ENCODE data around the gene CLIP4.

CLIP4 gene

DNA sequence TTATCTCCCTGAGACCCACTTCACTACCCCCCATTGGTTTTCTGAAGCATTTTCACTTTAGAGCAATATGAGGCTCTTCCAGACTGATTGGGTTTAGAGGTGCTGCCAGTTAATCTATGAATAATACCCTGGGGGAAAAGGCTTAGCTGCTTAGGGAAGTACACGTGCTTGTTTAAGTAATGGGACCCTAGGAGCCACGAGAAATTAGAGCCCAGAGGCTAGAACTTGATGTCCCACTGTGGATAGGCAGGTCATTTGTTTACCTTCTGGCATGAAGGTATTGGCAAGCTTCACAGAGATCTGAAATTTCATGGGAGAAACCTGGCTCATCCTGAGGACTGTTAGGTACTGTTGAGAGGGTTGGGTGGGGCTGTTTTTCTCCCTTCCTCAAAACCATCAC, 59.7 kb downstream of the CLIP4 start:
- intact Hi-C loops (cut with DNase I), result no loop called here
- DNase-seq, result no peak

DNA sequence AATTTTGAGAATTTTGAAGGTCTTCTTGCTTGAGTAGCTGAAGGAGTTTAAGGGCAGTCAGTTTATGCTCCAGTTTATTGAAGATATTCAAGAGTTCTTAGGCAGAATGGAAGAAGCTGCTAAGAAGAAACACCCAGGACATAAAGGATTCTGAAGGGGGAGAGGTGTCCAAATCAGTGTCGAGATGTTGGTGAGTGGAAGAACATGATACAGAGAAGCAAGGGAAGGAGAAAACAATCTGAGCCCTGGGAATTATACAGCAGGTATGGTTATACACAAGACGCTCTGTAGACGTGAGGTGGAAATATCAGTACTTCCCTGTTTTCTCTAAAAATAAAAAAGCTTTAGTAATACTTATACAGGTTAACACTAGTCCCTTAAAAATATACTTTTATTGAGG, 60.1 kb downstream of the CLIP4 start:
- intact Hi-C loops (cut with DNase I), result no loop called here
- no peak for DNase-seq

DNA sequence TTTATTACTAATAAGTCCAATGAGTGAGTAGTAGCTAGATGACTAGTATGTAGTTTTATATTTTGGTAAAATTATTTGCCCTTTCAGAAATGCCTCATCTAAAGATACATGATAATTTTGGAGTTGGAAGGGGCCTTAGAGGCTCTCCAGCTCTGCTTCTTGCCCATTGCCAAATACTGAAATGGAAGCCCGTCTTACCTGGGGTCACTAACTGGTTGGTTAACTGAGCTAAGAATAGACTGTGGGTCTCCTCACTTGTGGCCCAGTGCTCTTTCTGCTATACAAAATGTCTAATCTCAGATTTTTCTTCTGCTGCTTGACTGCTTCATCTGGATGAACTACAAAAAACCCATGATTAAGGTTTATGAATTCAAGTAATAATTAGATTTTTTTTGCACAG, 67.1 kb downstream of the CLIP4 start:
- DNase-seq, result no peak
- intact Hi-C loops (cut with DNase I), result no loop called here

DNA sequence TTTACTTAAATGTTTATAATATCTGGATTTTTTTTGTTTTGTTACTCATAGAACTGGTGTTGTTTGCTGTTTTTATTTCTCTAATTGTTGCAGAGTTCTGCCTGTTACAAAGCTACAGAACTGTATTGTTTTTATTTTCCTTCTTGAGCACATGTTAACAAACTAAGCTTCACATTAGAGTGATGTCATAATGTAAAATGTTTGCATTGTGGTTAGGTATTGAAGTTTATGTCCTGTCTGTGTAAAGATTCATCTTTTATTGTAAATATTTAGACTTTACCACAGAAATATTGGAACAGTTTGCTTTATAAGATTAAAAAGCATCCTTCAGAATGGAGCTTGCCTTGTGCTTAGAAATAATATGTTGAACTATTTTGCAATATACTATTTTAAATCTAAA, 67.7 kb downstream of the CLIP4 start:
- no peak for DNase-seq
- intact Hi-C loops (cut with DNase I), result no loop called here

DNA sequence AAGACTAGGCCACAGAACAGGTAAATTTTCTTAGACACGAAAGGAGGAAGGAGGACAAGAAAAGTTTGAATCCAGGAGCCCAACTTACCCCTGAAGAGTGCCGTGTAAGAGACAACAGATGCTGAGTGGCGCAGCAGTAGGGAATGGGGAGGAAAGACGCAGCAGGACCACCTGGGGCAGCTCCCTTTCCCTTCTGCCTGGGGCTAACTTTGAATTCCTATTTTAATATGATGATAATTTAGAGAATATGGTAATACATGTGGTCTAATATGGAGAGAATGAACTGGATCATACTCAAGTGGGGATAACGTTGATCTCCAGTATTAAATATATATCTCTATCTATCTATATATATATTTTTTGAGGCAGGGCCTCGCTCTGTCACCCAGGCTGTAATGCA, 69.3 kb downstream of the CLIP4 start:
- DNase-seq, result no peak
- intact Hi-C loops (cut with DNase I), result no loop called here

DNA sequence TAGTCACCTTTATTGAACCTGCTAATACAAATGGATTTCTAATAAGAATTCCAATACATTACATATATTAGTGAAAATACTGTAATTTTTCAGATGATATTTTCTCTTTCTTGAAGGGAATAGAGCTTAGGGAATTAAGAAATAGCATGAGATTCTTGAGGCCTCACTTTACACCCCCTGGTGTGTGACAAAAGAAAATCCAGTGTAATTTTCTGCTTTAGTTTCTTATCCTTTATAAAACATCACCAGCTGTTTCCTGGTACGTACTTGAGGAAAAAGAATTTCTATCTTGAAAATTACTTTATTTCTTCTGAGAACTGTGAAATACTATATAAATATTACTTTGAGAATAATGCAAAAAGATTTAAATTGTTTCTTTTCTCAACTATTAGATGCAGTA, 71.6 kb downstream of the CLIP4 start:
- intact Hi-C loops (cut with DNase I), result no loop called here
- no peak for DNase-seq

DNA sequence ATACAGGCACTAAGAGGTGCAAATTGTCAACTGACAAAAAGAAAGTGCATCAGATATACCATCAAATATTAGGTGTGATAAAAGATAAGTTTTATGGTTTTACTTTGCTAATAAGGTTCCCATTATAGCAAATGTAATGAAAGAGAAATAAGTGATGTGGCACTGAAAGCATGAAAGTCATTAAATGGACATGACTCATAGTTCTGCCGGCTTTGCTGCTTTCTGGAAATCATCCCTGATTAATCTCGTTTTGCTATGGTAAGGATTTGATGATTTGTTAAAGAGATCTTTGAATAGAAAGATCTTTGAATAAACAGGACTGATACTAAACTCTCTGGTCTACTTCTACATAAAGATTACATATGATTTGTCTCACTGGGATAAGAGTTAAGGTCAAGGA, 72.7 kb downstream of the CLIP4 start:
- intact Hi-C loops (cut with DNase I), result no loop called here
- no peak for DNase-seq

DNA sequence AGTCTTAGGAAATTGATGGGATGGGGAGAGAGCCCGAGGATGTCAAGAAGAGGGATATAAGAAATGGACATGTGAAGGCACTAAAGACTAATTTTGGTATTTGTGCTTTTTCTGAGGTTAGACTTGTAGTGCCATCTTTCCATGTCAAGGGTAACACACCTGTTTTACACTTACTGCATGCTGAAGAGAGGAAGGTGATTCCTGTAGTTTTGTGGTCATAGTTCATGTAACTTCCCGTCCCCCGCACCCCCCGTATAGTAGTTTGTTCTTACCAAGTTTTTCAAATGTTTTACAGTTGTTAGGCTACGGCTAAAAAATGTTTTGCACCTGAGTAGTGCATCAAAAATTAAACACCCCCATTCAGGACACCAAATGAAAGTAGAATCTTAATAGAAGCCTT, 73.8 kb downstream of the CLIP4 start:
- intact Hi-C loops (cut with DNase I), result no loop called here
- no peak for DNase-seq

DNA sequence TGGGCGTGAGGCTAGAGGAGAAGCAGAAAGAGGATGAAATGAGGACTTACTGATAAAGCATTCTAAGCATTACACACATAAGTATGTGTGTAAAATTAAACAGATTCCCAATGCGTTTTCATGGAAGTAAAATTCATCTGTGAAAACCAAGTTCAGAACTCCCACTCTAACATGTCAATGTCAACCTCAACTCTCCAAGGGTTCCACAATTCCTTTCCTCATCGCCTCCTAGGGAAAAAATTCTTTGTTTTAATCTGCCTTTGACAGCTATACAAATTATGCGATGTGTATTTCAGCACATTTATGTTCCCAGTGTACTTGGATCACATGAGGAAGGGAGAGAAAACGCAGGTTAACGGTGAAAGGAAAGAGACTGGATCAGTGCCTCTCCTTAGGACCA, 76.6 kb downstream of the CLIP4 start:
- DNase-seq, result no peak
- intact Hi-C loops (cut with DNase I), result loop anchor here (10.0 kb wide), 1 partner anchor 127 kb away; no protein-coding TSS in a partner anchor

DNA sequence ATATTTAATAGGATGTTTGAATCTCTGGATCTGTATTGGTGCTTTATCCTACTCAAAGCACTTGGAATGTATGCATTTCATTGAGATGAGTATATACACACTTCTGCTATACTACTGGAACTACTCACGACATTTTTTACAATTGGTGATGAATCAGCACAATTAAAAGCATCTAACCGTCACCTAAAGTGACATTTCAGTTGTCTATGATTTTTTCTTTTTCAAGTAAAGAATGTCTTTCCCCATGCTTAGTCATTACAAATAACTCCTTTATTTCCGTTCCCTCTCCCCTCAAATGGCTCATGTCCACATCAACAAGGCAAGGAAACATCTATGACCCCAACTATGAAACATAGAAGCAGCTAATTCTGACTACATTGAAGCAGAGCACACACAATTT, 77.3 kb downstream of the CLIP4 start:
- intact Hi-C loops (cut with DNase I), result loop anchor here (10.0 kb wide), 1 partner anchor 128 kb away; no protein-coding TSS in a partner anchor
- no peak for DNase-seq

DNA sequence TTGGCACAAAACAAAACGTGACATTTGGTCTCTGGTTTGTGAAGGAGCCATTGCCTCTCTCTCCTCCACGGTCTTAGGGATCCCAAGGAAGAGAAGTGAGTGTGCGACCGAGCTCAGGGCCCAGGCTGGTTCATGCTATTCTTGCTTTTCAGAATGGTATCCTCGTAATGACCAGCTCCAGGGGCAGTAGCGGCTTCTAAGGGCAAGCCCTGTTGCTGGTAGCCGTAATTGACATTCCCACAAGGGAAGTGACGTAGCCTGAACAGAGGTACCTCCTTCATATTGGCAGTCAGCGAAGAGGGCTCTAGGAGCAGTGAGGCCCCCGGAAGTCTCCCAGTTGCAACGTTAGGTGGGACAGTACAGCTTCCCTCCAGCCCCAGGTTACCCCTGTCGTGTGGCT, 77.9 kb downstream of the CLIP4 start:
- DNase-seq, result no peak
- intact Hi-C loops (cut with DNase I), result loop anchor here (10.0 kb wide), 1 partner anchor 128 kb away; no protein-coding TSS in a partner anchor

DNA sequence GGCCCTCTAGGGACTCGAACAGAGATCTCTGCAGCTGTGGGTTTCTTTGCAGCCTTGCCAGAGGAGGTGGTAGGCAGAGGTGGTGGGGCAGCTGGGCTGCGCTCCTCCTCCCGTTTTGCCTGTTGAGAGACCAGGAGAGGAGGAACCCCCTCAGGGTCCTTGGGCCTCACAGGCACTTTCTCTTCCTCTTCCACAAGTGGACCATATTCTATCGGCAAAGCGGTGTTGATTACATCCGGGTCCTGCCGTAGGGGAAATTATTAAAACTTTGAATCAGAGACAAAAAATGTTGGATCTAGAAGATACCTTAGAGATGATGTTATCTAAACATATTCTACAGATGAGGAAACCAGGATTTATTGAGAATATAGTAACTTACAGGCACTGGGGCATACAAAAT, 78.5 kb downstream of the CLIP4 start:
- intact Hi-C loops (cut with DNase I), result loop anchor here (10.0 kb wide), 1 partner anchor 129 kb away; no protein-coding TSS in a partner anchor
- no peak for DNase-seq

DNA sequence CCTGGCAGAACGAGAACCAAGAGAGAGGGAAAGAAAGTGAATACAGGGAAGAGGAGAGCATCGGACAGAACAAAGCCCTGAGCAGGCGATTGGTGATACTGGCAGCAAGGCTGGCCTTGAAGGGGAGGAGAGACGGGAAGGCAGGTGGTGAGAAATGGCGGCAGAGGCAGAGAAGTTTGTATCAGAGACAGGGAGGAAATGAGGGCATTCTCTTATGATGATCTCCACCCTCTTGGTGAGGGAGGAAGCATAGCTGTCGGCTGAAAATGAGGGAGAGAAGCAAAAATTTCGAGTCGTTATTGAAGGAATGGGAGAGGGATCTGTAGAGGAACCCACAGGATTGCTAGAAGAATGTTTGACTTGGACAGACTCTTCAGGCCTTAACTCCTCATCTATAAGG, 80.6 kb downstream of the CLIP4 start:
- DNase-seq, result no peak
- intact Hi-C loops (cut with DNase I), result loop anchor here (10.0 kb wide), 1 partner anchor 131 kb away; no protein-coding TSS in a partner anchor

DNA sequence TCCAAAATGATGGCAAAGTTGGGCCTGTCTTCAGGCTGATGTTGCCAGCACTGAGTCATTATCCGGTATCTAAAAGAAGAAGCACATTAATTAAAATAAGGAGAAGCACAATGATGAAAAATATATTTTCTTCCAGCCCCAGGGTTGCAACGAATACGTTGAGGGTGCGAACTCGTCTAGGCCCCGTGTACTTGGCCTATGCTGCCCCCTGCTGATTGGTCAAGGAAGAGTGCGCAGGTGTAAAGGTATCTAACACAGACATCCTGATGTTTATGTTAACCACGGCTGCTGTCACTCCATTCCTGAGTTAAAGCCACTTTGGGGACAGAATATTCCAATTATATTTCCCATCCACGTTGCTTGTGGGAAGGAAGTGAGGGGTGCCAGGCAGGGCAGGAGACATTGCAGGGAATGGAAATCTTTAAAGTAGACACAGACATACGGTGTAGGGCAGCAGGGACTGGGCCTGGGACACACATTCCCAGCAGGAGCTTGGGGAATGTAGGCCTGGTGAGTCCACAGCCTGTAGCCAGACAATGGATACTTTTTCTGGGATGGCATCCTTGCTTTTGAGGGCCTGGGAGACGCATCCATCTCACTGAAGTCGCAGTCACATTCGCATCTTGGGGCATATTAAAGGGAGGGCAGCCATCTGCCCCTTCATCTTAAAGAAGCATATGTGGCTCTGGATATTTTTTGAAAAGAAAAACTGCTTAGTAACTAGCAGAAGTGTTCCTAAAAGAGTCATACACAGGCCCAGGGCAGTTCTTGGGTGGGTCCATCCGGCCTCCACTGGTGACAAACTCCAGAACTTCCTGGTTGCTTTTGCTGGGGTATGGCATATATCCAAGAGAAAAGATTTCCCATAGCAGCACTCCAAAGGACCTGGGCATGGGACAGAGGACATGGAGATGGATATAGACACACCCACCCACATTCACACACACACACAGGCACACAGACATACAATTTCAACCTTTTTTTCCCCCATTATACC, 81.9 kb downstream of the CLIP4 start:
- intact Hi-C loops (cut with DNase I), result loop anchor here (1.0 to 10.0 kb wide), 2 partner anchors 132 to 239 kb away; no protein-coding TSS in a partner anchor
- DNase-seq, result peak; percentile 39 to 95 (median 75)

DNA sequence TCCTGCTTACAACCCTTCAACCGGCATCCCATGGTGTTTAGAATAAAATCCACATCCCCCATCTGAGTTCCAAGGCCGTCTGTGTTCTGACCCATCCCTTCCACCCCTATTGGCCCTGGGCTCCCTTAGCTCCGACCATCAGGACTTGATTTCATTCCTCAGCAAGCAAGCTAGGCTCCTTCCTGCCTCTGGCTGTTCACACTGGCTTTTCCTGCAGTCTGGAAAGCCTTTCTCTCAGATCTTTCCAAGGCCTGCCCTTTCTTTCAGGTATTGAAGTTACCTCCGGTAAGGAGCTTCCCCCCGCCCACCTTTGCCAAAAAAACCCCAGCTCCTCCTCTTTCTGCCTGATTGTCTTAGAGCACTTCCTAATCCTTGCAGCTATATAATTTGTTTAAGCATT, 86.8 kb downstream of the CLIP4 start:
- DNase-seq, result no peak
- intact Hi-C loops (cut with DNase I), result no loop called here

DNA sequence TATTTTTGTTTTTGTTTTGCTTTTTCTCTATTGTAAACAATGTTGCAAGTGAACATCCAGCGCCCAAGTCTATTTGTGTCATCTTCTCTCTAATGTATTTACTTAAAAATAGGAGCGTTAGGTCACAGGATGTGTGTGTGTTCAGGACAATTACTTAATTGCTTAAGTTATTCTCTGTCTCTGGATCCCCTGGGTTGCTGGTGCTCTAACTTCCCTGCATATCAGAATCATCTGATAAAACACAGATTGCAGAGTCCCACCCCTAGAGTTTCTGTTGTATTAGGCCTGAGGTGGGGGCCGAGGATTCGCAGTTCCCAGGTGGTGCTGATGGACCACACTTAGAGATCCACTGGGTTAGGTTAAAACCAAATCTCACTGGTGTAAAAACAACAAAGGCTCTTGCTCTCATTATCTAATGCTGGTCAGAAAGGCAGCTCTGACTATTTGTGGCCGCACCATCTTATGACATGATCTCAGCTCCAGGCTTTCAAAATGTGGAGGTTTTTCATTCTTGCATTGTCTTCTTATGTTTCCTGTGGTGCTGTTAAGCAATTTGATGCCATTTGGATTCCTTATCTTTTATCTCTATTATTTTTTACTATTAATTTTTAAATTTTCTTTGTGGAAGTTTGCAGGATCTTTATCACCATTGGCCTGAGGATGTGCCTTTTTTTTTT, 87.7 kb downstream of the CLIP4 start:
- DNase-seq, result no peak
- intact Hi-C loops (cut with DNase I), result no loop called here

DNA sequence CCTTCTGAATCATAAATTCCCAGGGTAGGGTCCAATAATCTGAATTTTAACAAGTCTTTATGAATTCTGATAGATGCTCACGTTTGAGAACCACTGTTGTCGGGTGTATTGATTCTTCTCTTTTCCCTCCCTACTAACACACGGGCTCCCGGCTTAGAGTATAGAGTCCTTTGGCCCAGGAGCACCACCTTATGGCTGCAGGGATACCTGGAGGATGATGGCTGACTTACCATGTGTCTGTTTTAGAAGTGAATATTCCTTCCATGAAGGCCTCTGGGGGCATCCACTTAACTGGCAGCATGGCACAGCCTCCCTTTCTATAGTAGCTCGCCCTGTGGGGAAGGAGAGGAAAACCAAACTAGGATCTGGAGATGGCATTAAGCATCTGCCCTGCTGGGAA, 91.7 kb downstream of the CLIP4 start:
- intact Hi-C loops (cut with DNase I), result no loop called here
- no peak for DNase-seq

DNA sequence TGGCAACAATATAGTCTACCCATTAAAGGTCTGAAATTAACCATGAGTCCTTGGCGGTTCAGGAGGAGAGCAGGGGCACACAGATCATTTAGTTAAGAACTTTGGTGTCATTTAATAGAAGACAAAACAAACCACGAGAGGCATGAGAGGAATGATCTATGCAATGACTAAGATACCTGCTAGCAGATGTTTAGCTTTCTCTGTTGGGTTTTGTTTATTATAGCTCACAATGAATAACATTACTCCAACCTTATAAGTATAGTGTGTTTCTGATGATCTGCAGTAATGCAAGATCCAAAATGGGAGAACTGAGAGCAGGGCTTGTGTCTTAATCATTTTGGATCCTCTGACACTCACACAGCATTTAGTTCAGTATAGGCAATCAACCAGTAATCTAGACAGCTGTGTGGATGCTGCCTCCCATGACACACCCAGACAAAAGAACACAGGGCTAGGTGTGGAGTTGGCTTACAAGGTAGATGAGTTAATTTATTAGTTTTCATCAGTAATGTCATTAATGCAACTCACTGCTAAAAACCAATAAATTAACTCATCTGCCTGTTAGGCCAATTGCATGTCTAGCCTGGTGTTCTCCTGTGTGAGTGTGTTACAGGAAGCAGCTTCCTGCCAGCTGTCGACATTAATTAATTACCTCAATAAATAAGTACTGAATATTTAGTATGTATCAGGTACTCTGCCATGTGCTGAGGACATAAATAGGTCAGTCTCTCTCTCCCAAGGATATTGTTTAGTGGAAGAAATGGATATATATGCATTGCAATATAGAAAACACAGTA, 92.3 kb downstream of the CLIP4 start:
- intact Hi-C loops (cut with DNase I), result no loop called here
- DNase-seq, result no peak

DNA sequence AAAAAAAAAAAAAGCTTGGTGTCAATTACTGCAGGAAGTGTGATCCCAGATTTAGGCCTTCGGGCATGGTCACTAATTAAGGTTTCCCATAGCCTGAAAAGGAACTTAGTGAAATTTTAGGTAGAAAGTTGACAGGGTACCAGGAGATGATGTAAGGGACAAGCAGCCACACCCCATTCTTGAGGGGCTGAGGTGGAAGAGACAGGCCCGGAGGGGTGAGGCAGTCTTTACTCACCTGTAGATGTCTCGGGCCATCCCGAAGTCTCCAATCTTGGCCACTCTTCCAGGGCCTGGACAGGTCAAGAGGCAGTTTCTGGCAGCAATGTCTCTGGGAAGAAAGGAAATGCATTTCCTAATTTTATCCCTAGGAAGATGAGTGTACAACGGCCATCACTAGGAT, 94.3 kb downstream of the CLIP4 start:
- intact Hi-C loops (cut with DNase I), result no loop called here
- no peak for DNase-seq

DNA sequence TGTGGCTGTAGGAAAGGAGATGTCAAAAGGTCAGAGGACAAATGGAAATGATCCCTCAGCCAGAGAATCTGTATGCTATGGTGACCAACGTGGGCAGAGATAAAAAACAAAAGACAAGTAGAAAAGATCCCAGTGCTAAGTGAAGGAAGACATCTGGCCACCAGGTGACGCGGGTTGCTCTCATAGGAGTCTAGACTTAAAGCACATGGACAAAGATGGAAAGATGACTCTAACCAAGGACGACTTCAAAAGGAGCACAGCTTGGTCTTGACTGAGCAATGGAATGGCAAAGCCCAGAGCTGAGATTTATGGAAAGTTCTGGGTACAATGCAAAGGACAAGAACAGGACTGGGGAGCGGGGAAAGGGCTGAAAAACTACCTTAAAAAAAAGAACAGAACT, 96.8 kb downstream of the CLIP4 start:
- intact Hi-C loops (cut with DNase I), result no loop called here
- DNase-seq, result no peak

DNA sequence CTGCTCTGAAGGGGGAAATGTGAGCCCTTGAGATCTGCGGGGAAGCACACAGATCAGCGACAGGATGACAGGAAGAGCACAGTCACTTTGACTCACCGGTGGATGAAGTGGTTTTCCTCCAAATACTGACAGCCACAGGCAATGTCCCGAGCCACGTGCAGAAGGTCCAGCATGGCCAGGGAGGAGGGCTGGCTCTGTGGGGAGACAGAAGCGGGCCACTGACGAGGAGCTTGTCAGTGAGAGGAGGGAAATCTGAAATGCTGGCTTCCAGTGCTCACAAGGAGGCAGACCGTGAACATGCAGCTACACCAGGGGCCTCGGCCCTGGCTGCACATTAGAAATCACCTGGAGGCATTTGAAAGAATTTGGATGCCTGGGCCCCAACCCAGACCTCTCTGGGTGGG, 98.7 kb downstream of the CLIP4 start:
- intact Hi-C loops (cut with DNase I), result no loop called here
- no peak for DNase-seq

Measured in posterior cingulate gyrus (tissue), 11 donors.